H1 (cell line): ENCODE measurements around the gene RALY.

Experiments used
- CTBP2 ChIP-seq: IDR thresholded peaks from 2 replicates; pipeline ENCODE4 v1.7.0; 2011; ENCODE audit warnings: borderline replicate concordance, mild to moderate bottlenecking, moderate library complexity, mixed read lengths, low read length; ENCODE audit not compliant: insufficient read depth, insufficient read length
- EGR1 ChIP-seq: IDR thresholded peaks from 2 replicates; pipeline ENCODE4 v1.6.1; 2011; ENCODE audit warnings: low read depth, low read length, borderline replicate concordance
- EP300 ChIP-seq, 2 experiments: IDR thresholded peaks; 1 replicate in 1 of 2; 2 replicates in 1 of 2; pipeline ENCODE4 v1.6.1; 2011 to 2012; ENCODE audit warnings: low read depth in 2 of 2, low read length in 2 of 2, mild to moderate bottlenecking in 2 of 2, borderline replicate concordance in 1 of 2, inconsistent platforms in 1 of 2, moderate library complexity in 1 of 2
- EZH2 ChIP-seq: fragments of 200-600 bp; sonication (generic); IDR thresholded peaks from 2 replicates; pipeline ENCODE4 v1.7.1; 2012; ENCODE audit warnings: low read depth, mild to moderate bottlenecking, moderate library complexity, low read length, inconsistent platforms; ENCODE audit not compliant: severe bottlenecking
- HDAC6 ChIP-seq: IDR thresholded peaks from one replicate; pipeline ENCODE4 v1.7.1; 2012; ENCODE audit warnings: low read depth, mild to moderate bottlenecking, inconsistent platforms, low read length, moderate library complexity
- POLR2A ChIP-seq, 2 experiments: IDR thresholded peaks; 1 replicate in 1 of 2; 2 replicates in 1 of 2; pipeline ENCODE4 v1.6.1; 2011; ENCODE audit warnings: low read depth in 2 of 2, low read length in 2 of 2, mild to moderate bottlenecking in 2 of 2; ENCODE audit errors: control extremely low read depth in 1 of 2
- POLR2AphosphoS5 ChIP-seq: IDR thresholded peaks from 2 replicates; pipeline ENCODE4 v1.6.1; 2011; ENCODE audit warnings: low read depth, low read length
- RFX5 ChIP-seq: IDR thresholded peaks from 2 replicates; pipeline ENCODE4 v1.6.1; 2011; ENCODE audit warnings: low read depth, low read length, improper control_type of control experiment, borderline replicate concordance
- SAP30 ChIP-seq: fragments of 300-600 bp; sonication (generic); IDR thresholded peaks from 2 replicates; pipeline ENCODE4 v1.7.1; 2012; ENCODE audit warnings: low read length, moderate library complexity, mild to moderate bottlenecking, inconsistent platforms; ENCODE audit not compliant: insufficient read depth, insufficient replicate concordance
- TF ChIP-seq, protein P1 (sequence below), 3 experiments: IDR thresholded peaks; 1 replicate in 2 of 3; 2 replicates in 1 of 3; pipeline versions ENCODE4 v1.5.1 to v1.6.1; 2011; ENCODE audit warnings: low read length in 3 of 3, mild to moderate bottlenecking in 3 of 3, inconsistent platforms in 2 of 3, low read depth in 1 of 3, moderate library complexity in 1 of 3; ENCODE audit not compliant: insufficient read depth in 1 of 3; ENCODE audit errors: control extremely low read depth in 1 of 3
- TF ChIP-seq, protein P2 (sequence below): IDR thresholded peaks from 2 replicates; pipeline ENCODE4 v1.6.1; 2012; ENCODE audit warnings: inconsistent platforms
- TF ChIP-seq, protein P3 (sequence below): IDR thresholded peaks from 2 replicates; pipeline ENCODE4 v1.6.1; 2012; ENCODE audit warnings: inconsistent platforms

DNA sequence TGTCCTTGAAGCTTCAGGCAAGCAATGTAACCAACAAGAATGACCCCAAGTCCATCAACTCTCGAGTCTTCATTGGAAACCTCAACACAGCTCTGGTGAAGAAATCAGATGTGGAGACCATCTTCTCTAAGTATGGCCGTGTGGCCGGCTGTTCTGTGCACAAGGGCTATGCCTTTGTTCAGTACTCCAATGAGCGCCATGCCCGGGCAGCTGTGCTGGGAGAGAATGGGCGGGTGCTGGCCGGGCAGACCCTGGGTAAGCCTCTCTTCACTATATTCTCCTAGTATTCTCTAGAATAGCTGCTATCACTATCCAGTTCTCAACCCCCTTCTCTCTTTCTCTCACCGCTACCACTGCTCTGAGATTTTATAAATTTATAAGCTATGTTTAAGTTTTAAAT, 78.4 kb downstream of the RALY start:
- TF ChIP-seq, protein P1, sequence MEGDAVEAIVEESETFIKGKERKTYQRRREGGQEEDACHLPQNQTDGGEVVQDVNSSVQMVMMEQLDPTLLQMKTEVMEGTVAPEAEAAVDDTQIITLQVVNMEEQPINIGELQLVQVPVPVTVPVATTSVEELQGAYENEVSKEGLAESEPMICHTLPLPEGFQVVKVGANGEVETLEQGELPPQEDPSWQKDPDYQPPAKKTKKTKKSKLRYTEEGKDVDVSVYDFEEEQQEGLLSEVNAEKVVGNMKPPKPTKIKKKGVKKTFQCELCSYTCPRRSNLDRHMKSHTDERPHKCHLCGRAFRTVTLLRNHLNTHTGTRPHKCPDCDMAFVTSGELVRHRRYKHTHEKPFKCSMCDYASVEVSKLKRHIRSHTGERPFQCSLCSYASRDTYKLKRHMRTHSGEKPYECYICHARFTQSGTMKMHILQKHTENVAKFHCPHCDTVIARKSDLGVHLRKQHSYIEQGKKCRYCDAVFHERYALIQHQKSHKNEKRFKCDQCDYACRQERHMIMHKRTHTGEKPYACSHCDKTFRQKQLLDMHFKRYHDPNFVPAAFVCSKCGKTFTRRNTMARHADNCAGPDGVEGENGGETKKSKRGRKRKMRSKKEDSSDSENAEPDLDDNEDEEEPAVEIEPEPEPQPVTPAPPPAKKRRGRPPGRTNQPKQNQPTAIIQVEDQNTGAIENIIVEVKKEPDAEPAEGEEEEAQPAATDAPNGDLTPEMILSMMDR (IDR thresholded peaks at IDR 0.05; ENCODE audit: control extremely low read depth in 1 of 3, insufficient read depth in 1 of 3, low read depth in 1 of 3, low read length in 3 of 3): no peak
- TF ChIP-seq EZH2 (no peak), SAP30 (no peak), HDAC6 (no peak), CTBP2 (no peak), RFX5 (no peak), EGR1 (no peak), POLR2A (IDR thresholded peaks at IDR 0.05; ENCODE audit: control extremely low read depth in 1 of 2, low read depth in 2 of 2, low read length in 2 of 2) (no peak), POLR2AphosphoS5 (no peak), EP300 (IDR thresholded peaks at IDR 0.05; ENCODE audit: borderline replicate concordance in 1 of 2, low read depth in 2 of 2, low read length in 2 of 2) (no peak)
- TF ChIP-seq, protein P2, sequence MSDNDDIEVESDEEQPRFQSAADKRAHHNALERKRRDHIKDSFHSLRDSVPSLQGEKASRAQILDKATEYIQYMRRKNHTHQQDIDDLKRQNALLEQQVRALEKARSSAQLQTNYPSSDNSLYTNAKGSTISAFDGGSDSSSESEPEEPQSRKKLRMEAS: no peak
- TF ChIP-seq, protein P3, sequence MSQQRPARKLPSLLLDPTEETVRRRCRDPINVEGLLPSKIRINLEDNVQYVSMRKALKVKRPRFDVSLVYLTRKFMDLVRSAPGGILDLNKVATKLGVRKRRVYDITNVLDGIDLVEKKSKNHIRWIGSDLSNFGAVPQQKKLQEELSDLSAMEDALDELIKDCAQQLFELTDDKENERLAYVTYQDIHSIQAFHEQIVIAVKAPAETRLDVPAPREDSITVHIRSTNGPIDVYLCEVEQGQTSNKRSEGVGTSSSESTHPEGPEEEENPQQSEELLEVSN: no peak
